Suppressor macrophage treated with lipopolysaccharide for 4 hours (primary cell): ENCODE results near the gene ANKRD44.
"Not testable (repeated sequence)": the region's sequence is repeated elsewhere in the genome, so short reads cannot be mapped to it uniquely, and the experiment has no call there.

Experiments used
- DNase-seq: peaks from one replicate; pipeline ENCODE4 v3.0.0-alpha.2; 2020

Gene ANKRD44

GRCh38 chr2:197071213-197071612 is 239.4 kb downstream of the ANKRD44 start:
- DNase-seq, result peak; percentile 39

DNA sequence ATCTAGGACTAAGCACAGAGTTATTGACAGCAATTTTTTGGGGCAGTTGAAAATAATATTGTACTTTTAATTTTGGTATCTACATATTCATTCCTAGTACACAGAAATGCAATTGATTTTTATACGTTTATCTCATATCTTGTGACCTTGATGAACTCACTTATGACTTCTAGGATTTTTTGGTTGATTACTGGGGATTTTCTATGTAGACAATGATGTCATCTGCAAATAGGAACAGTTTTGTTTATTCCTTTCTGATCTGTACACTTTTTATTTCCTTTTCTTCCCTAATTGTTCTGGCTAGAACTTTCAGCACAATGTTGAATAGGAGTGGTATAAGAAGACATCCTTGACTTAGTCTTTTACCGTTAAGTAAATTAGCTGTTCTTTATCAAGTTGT is 240.6 kb downstream of the ANKRD44 start:
- DNase-seq, result peak; percentile 33

GRCh38 chr2:197062574-197062973 is 248.0 kb downstream of the ANKRD44 start:
- DNase-seq, result not testable (repeated sequence)

GRCh38 chr2:197059477-197059876 is 251.1 kb downstream of the ANKRD44 start:
- no peak for DNase-seq

DNA sequence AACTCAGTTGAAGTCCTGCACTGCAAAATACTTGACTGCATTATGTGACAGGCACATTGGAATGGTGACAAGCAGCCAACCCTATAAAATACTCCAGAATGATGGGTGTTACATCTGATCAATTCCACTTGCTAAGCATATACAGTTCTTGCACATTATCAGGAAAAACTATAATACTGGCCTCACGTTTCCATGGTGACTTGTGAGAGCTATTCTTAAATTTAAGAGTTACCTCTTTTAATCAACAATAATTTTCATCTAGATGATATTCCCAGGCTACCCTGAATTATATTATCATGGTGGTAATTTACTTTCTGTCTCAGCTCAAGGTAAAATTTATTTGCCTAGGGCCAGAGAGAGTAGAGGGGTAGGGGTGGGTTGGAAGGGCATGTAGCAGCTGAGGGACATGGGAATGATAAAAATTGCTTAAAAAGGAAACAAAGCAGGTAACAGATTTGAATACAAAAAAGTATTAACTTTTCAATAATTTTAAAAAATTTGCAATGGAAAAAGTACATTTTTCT is 251.7 kb downstream of the ANKRD44 start:
- DNase-seq, result no peak

GRCh38 chr2:197057959-197058358 is 252.6 kb downstream of the ANKRD44 start:
- no peak for DNase-seq

GRCh38 chr2:197055045-197055444 is 255.5 kb downstream of the ANKRD44 start:
- no peak for DNase-seq

DNA sequence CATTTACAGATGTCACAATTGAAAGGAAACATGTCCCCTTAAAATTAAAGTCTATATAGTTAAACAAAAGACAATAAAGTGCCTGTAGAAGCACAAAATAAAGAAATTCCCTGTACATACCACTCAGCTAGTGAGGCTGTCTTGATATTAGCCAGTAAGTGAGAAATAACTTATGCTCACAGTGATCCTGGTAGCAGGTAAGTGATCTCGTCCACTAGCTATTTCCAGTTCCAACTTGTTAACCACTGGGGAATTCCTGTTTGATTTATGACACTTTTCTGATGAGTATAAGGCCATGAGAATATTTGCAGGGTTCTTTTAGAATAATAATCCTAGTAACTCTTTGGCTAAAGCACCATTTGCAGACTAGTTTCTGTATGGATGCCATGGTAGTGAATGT is 256.1 kb downstream of the ANKRD44 start:
- no peak for DNase-seq

- DNase-seq, result no peak
These were observed 258.2 kb downstream of the ANKRD44 start for GRCh38 chr2:197052356-197052755.

- peak; percentile 3 for DNase-seq
These were observed 265.5 kb downstream of the ANKRD44 start for GRCh38 chr2:197045115-197045514.

GRCh38 chr2:197042739-197043196 is 267.8 kb downstream of the ANKRD44 start:
- no peak for DNase-seq

GRCh38 chr2:197037863-197038398 is 272.6 kb downstream of the ANKRD44 start:
- no peak for DNase-seq

- no peak for DNase-seq
These were observed 275.6 kb downstream of the ANKRD44 start for GRCh38 chr2:197035002-197035401.

GRCh38 chr2:197034292-197034691 is 276.3 kb downstream of the ANKRD44 start:
- DNase-seq, result no peak

GRCh38 chr2:197033222-197033621 is 277.4 kb downstream of the ANKRD44 start:
- no peak for DNase-seq

DNA sequence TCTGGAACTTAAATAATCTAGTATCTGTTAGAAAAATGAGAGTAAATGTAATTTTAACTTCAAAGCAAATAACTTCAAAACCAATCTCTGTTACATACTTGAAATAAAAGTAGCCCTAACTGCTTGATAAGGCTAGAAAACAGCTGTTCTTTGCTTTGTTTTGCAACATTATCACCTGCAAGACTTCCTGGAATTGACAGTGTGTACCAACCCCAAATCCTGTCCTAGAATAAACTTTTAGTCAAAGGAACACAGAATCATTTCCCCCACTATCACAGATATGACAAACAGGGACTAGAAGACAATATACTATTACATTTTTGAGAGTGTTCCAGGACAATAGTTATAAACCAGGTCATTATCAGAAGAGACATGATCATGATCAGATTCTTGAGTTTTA is 278.8 kb downstream of the ANKRD44 start:
- no peak for DNase-seq

GRCh38 chr2:197030090-197030489 is 280.5 kb downstream of the ANKRD44 start:
- no peak for DNase-seq

DNA sequence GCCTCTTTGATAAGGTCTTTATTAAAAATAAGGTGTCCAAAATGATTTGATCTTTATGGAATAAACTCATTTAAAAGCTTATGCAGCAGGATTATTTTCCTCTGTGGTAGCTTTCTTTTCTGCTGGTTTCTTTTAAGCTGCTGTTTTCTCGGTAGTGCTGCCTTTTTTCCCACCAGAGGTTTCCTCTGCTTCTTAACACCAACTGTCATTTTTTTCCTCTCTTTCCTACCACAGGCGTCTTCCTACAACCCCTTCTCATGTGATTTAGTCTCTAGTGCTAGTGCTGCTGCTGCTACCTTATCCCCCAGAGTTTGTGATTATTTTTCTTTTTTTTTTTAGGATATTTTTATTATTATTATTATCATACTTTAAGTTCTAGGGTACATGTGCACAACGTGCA is 281.9 kb downstream of the ANKRD44 start:
- no peak for DNase-seq

DNA sequence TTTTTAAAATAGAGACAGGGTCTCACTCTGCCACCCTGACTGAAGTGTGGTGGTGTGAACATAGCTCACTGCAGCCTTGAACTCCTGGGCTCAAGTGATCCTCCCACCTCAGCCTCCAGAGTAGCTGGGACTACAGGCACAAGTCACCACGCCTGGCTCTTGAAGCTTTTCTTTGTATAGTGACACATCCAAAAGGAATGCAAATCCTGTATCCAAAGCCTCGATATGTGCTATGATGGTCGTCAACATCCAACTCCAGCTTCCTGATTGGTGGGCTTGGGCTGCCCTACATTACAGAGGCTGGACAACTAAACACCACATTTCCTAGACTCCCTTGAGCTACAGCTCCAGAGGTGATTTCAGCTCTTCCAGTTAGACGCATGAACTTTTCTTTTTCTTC is 282.4 kb downstream of the ANKRD44 start:
- no peak for DNase-seq

GRCh38 chr2:197024206-197024605 is 286.4 kb downstream of the ANKRD44 start:
- DNase-seq, result no peak

DNA sequence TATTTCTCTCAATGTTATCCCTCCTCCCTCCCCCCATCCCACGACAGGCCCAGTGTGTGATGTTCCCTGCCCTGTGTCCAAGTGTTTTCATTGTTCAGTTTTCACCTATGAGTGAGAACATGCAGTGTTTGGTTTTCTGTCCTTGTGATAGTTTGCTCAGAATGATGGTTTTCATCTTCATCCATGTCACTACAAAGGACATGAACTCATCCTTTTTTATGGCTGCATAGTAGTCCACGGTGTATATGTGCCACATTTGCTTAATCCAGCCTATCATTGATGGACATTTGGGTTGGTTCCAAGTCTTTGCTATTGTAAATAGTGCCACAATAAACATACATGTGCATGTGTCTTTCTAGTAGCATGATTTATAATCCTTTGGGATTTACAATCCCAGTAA is 289.7 kb downstream of the ANKRD44 start:
- not testable (repeated sequence) for DNase-seq

DNA sequence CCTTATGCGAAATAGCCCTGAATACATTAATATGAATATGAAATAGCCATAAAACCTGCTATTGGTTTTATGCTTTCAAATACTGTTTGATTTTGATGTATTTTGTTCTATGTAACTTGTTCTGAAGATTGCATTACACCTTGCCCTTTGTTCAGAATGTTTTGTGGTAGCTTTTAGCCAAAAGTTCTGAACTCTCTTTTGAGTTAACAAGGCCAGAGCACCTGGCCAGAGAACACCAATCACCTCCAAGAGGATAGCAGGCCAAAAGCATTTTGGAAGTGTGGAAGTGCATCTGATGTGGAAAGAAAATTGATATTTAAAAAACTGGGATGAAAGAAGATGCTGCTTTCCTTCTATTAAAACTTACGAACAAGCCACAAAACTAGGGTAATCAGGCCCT is 297.5 kb downstream of the ANKRD44 start:
- DNase-seq, result no peak

DNA sequence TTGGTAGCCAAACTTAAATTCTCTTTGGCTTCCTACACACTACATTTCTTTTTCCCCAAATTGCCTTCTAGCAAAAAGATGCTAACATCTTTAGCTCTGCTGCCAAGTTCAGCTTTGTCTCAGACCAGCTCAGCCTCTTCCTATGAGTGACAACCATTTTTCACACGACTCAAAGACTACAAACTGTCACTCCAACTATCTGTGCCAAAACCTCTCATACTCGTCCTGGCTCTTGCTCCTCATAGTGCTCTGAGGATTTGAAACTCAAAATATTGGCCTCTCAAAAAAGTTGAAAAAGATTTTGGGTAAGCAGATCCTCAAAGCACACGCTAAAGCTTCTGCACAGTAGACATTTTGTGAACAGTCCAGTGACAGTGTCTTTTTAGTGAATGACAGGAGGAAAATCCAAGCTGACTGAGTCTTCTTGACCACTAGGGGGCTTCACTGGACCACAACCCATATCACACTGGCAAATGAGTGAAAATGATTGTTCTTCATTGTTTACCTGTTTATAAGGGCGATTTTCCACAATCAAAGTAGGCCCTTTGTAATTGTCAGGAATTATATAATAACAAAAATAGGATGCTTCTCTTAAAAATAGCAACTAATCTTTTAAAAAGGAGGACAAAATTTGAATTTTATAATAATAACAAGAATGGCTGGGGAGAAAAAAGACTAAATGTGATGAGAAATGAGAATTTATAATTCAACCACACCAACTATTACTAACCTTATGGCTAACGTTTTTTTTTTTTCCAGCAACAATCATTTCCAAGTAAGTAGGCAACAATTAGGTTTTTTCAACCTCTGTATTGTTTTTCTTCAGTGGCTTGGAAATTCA is 298.6 kb downstream of the ANKRD44 start:
- DNase-seq, result peak; percentile 52

GRCh38 chr2:197011021-197011417 is 299.6 kb downstream of the ANKRD44 start:
- DNase-seq, result no peak
